ENCODE measurements around the gene SUGT1. TPM values are rescaled to one million over a fixed set of nuclear protein-coding genes. Genes with fewer than 3 reads are reported as not detected.

The SUGT1 gene
- total RNA-seq, 1 donor from 2014 or later, result 49.1 TPM

GRCh38 chr13:52725302-52725701 lies 72.7 kb downstream of the SUGT1 start:
- no peak for DNase-seq (ENCODE audit: low spot score)
- intact Hi-C loops (cut with DNase I), result no loop called here

GRCh38 chr13:52726258-52726657 lies 73.6 kb downstream of the SUGT1 start:
- intact Hi-C loops (cut with DNase I), result no loop called here
- no peak for DNase-seq (ENCODE audit: low spot score)

DNA sequence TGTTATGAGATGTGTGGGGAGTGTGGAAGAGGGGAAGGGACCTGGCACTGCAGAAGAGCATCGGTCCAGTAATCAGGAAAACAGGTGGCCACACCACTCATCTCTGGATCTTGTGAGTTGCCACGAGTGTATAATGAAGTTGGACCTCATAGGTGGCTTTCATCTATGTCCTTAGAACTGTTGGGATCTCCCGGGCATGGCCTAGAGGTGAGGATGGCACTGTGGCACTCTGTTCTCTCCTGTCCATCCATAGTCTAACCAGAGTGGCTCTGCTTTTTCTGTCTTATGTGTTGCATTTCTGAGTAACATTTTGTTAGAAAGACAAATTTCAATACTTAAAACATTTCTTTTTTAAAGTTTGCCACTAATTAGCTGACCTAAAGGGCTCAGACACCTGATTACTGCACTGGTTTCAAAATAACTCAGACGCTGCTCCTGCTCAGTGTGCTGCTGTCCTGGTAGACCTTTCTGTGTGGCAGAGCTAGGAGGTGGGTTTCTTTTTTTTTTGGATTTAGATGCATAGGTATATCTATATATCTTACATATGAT lies 81.5 kb downstream of the SUGT1 start:
- intact Hi-C loops (cut with DNase I), result no loop called here

DNA sequence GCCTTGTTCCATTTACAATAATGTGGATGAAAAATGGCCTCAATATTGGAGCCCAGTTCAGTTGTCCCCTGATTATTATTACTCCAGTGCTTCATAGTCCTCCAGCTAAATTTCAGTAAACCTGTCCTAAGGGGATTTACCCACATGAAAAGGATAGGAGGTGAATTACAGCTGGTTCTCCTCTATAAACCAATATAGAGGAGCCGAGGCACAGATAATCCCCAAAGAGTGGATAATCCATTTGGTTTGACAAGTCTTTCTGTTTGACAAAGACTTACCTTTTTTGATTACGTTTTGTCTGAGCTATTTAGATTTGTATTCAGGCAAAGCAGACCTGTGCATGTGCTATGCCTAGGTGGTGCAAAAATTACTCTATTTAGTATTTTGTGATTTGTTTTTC lies 84.3 kb downstream of the SUGT1 start:
- DNase-seq (ENCODE audit: low spot score), result no peak
- intact Hi-C loops (cut with DNase I), result no loop called here

More for the DNA sequence above, 81.5 kb downstream of the SUGT1 start:
- no peak for DNase-seq (ENCODE audit: low spot score)

DNA sequence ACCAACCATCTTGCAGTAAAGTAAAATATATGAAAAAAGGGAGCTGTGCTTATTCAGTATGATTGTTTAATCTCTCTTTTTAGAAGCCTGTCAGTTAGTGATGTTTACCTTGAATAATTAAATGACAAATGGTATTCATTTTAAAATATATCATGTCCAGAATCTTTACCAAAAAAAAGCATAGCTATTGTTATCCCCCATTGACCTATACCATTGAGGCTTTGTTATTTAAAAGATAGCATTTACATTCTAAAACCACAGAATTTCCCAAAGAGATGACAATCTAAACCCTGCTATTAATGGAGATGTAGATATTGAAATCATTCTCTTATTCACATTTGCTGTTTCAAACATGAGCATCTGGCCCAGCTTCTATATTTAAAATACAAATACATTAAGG lies 84.8 kb downstream of the SUGT1 start:
- intact Hi-C loops (cut with DNase I), result no loop called here
- DNase-seq (ENCODE audit: low spot score), result no peak

DNA sequence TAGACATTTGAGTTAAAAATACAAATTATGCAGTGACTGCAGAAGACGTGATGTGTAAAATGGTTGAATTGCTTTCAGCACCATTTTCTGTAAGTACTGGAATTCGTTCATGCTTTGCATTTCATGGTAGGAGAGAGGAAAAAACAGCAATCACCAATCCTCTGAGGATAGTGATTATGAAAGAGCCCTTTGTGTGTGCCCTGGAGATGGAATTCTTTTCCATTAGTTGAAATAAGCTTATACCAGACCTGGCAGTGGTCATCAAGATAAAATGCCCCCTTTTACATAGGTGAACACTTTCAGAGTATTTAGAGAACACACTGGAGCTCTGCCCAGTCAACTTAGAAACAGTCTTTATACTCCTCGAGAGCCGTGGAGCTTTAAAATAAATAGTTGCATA lies 85.3 kb downstream of the SUGT1 start:
- intact Hi-C loops (cut with DNase I), result no loop called here
- DNase-seq (ENCODE audit: low spot score), result no peak

GRCh38 chr13:52738719-52739467 lies 86.3 kb downstream of the SUGT1 start:
- DNase-seq (ENCODE audit: low spot score), result no peak
- intact Hi-C loops (cut with DNase I), result no loop called here

DNA sequence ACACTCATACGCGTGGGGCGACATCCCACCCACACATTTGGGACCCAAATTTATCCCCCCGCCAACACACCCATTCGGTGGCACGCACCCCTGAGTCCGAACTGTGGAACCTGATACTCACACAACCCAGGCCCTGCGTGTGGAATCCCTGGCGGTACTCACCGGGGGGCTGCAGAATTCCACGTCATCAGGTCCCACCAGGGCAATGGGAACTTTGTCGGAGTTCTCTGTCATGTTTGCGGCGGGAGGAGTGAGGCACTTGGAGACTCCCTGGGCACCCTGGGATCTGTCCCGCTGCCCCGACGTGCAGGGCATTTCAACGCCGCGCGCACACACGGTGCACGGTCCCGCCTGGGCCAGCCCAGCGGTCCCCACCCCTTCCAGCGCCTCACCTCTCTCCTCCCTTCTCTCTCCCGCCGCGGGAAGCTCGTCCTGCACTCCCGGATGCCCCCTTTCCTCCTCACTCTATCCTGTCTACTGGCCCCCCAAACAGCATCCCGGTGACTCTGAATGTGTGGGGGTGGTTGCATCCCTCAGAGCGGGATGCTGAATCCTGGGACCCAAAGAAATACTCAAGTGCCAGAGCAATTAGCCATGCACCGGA lies 86.9 kb downstream of the SUGT1 start, which contains the start of gene CNMD:
CNMD (minus strand) TSS at position 353 of the 604 bp plus-strand sequence; CDS start at position 234, 119 bp downstream.
- intact Hi-C loops (cut with DNase I), result no loop called here
- no peak for DNase-seq (ENCODE audit: low spot score)

DNA sequence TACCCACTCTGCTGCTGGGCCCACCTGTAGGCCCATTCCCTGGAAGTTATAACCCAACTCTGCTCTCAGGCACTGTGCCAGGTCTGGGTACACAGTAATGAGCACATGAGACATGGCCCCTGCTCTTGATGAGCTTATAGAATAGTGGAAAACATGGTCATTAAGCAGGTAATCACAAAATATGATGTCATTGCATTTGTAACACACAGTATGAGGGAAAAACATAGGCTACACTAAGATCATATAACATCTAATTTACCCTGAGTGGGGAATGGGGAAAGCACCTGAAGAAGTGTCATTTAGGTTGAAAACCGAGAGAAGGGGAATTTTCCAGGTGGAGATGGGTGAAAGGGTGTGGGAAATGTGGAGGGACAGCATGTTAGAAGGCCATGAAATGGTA lies 90.9 kb downstream of the SUGT1 start:
- no peak for DNase-seq (ENCODE audit: low spot score)
- intact Hi-C loops (cut with DNase I), result no loop called here

- DNase-seq (ENCODE audit: low spot score), result no peak
- intact Hi-C loops (cut with DNase I), result no loop called here
These were observed 91.4 kb downstream of the SUGT1 start for GRCh38 chr13:52743988-52744387.

GRCh38 chr13:52744842-52745375 lies 92.3 kb downstream of the SUGT1 start:
- intact Hi-C loops (cut with DNase I), result no loop called here
- no peak for DNase-seq (ENCODE audit: low spot score)

- DNase-seq (ENCODE audit: low spot score), result no peak
- intact Hi-C loops (cut with DNase I), result no loop called here
These were observed 93.5 kb downstream of the SUGT1 start for GRCh38 chr13:52746141-52746540.

- intact Hi-C loops (cut with DNase I), result no loop called here
- no peak for DNase-seq (ENCODE audit: low spot score)
These were observed 96.8 kb downstream of the SUGT1 start for GRCh38 chr13:52749419-52749818.

Other genes starting within 250 kb of the SUGT1 start
- gene THSD1, start 246.7 kb upstream of the SUGT1 start, total RNA-seq, result 6.8 TPM
- gene VPS36, start 202.2 kb upstream of the SUGT1 start, total RNA-seq, result 30.2 TPM
- 7.4 TPM for gene CKAP2, start 197.4 kb upstream of the SUGT1 start, total RNA-seq
- gene HNRNPA1L2, start 10.4 kb upstream of the SUGT1 start, total RNA-seq, result 4.3 TPM
- gene CNMD, start 87.0 kb downstream of the SUGT1 start, total RNA-seq, result not detected
- gene PCDH8, start 195.8 kb downstream of the SUGT1 start, total RNA-seq, result not detected

All from cardiac septum (tissue), 1 donor.